GM21447 (cell line): Measurements from ENCODE around the gene CCDC175.

Experiments used
- ATAC-seq: cut with Tn5 transposase; IDR thresholded peaks from one replicate; pipeline ENCODE4 v1.9.1; 2021; ENCODE audit not compliant: unreplicated experiment

Gene CCDC175

GRCh38 chr14:59483363-59483762, 93.2 kb downstream of the CCDC175 start:
- no peak for ATAC-seq

DNA sequence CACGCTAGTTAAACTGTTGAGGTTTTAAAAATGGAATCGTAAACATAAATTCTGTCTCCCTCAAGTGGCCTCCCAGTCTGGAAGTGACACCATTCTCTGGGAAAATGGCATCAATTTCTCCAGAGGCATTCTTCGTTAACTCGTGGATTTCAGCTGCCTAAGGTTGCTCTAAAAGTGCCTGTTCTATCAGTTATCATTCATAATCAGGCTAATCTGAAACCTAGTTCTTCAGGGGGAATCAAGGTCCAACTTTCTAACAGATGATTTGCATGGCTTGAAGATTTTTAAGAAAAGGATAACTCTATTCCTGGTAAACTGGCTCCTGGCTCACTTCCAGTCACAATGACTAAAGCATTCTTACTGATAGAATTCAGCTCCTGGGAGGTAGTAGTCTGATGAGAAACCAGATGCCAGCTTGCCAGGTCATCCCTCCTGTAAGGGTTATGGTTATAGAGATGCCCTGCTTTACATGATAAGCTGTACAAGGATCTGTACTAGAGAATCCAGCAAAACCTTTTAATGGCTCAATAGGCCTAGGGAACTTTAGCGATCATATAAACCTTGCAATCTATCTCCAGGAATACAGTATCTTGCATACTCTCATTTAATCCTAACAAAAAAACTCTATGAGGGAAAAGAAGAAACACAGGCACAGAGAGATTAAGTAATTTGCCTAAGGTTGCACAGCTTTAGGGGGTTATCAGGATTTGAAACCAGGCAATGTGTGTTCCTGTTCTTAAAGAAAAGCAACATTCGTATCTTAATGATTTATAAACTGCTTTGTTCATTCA, 93.9 kb downstream of the CCDC175 start:
- no peak for ATAC-seq

DNA sequence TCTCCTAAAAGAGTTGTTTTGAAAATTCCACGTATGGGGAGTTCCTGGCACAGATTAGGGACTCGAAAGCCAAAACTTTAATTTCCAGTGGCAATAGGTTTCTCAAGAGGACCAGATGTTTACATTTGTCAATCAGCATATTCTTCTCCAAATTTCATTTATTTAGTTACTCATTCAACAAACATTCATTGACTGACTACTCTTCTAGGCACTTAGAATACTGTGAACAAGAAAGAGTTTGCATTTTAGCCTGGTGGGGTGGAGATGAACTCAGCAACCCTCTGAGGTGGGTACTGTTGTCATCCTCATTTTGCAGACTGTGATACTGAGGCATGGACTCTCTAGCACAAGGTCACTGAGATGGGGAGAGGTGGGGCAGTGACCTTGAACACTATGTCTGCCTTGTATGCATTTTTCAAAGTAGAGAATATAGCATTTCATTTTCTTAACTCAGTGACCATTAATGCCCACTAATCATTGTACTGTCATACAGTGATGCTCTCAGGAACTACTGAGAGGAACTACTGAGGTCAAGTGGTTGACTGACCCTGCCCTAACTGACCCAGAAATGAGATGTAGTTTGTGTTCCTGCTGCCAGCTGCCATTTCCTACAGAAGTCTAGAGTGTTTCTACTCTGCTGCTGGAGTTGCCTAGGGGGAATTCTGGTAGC, 94.6 kb downstream of the CCDC175 start:
- ATAC-seq: no peak

DNA sequence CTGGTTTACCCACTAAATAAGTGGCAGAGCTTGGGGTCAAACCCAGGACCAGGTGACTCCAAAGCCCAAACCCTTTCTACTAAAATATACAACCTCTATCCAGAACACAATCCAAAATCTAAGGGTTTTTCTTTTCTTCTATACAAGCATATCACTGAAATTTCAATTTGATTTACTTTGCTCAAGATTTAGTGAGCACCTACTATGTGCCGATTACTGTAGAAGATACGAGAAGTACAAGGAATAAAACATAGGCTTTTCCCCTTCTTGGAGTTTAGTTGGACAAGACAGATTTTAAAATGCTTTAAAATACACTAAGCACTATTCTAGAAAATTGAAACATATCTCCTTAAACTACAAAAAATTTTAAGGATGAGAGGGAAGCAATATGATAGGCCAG, 95.2 kb downstream of the CCDC175 start:
- no peak for ATAC-seq

GRCh38 chr14:59480166-59480565, 96.4 kb downstream of the CCDC175 start:
- ATAC-seq: no peak

- no peak for ATAC-seq
Observed at GRCh38 chr14:59478540-59478939, 98.1 kb downstream of the CCDC175 start.

DNA sequence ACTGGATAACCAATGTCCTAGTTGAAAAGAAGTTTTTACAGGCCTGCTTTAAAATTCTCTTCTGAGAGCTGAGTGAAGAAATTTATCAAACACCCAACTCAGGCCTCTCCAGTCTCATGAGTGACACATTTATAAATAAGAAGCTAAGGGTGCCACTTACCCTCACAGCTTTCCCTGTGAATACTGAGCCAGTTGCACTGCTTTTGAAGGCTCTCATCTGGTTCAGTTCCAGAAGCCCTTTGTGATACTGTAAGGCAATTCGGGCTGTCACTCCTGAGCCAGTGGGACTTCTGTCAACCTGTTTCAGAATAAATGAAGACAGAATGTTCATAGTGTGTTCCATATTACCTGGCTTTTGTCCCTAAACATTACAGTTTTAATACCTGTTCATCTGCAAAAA, 100.9 kb downstream of the CCDC175 start:
- ATAC-seq: no peak

DNA sequence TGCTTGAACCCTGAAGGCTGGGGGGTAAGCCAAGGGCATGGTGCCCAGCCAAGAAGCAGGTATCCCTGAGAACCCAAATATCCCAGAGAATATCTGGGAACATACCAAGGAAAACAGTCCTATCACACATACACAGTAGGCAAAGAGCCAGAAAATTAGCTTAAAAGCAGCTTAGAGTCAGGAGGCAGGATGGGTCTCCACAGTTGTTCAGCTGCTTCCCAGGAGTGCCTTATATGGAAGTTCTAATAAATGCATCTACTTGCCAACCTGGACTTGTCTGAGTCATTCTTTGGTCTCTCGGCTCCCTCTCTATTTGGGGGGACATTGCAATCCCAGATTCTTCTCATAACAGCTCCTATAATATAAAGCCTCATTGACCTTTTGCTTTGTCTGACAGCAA, 102.4 kb downstream of the CCDC175 start:
- ATAC-seq: no peak

- peak; percentile 31 for ATAC-seq
Observed at GRCh38 chr14:59465316-59466135, 111.1 kb downstream of the CCDC175 start, which contains the start of gene GPR135. Gene GPR135, minus strand, starts transcription at chr14:59465380. Its CDS starts 154 bp downstream, at chr14:59465226.

GRCh38 chr14:59464486-59465315, 111.9 kb downstream of the CCDC175 start:
- peak; percentile 54 for ATAC-seq

DNA sequence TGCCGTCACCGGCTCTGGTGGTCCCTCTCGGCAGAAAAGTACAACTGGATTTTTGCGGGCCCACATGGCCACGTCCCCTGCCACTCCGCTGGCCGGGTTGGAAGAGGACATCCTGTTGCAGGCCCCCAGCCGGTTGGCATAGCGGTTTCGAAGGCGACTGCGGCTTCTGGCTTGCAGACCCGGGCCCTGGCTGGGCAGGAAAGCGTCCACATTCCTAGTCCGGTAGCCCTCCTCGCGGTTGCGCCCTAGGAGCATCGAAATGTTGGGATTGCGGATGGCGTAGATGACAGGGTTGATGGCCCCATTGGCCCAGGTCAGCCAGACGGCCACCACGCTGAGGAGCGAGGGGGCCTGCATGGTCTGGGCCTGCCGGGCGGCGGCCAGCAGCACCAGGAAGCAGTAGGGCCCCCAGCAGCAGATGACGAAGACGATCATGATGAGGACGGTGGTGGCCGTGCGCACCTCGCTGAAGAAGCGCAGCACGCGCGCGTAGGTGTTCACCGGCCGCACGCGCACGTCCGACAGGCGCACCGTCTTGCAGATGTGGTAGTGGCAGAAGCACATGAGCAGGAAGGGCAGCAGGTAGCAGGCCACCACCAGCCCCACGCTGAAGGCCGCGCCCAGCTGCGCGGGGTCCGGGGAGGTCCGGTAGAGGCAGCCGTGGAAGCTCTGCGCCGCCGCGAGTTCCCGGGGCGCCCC, 112.7 kb downstream of the CCDC175 start:
- ATAC-seq: peak; percentile 25

- no peak for ATAC-seq
Observed at GRCh38 chr14:59461891-59462290, 114.7 kb downstream of the CCDC175 start.

- ATAC-seq: no peak
Observed at GRCh38 chr14:59460378-59460777, 116.2 kb downstream of the CCDC175 start.

GRCh38 chr14:59458486-59458885, 118.1 kb downstream of the CCDC175 start:
- no peak for ATAC-seq

DNA sequence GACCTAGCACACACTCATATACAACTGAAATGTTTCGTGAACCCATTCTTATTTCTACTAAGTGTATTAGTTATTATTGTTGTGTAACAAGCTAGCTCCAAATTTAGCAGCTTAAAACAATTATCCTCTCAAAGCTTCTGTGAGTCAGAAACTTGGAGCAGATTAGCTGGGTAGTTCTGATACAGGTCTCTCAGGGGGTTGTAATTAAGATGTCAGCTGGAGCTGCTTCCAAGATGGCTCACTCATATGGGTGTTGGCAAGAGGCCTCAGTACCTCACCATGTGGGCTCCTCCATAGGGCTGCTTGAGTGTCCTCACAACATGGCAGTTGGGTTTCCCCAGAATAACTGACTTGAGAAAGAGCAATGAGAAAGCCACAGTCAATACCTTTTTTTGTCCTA, 121.2 kb downstream of the CCDC175 start:
- no peak for ATAC-seq
